ENCODE results near the gene IGSF9B. TPM values are rescaled to one million over a fixed set of nuclear protein-coding genes. Genes with fewer than 3 reads are reported as not detected.

IGSF9B gene
- total RNA-seq, 1 donor from 2014 or later, result 5.5 TPM

- no peak overlapping the region for H3K4me3 ChIP-seq
- DNase-seq (no peak), ATAC-seq (no peak)
- no peaks in the 10 kb centered on the region for H3K36me3 ChIP-seq
- no peak for TF ChIP-seq CTCF (IDR thresholded peaks at IDR 0.05)
- no peaks in the 10 kb centered on the region for H3K27me3 ChIP-seq (ENCODE audit: low read depth)
- no peak overlapping the region for H3K27ac ChIP-seq
- H3K4me1 ChIP-seq, result peaks cover 14% of the 10 kb centered on the region
- intact Hi-C loops (cut with DNase I), result no loop called here
- no peaks in the 10 kb centered on the region for H3K9me3 ChIP-seq
These were observed 27.2 kb downstream of the IGSF9B start for GRCh38 chr11:133929401-133930052.

GRCh38 chr11:133928628-133929059, 28.1 kb downstream of the IGSF9B start:
- Histone ChIP-seq H3K4me1 (peaks cover 14% of the 10 kb centered on the region), H3K9me3 (no peaks in the 10 kb centered on the region), H3K36me3 (no peaks in the 10 kb centered on the region), H3K4me3 (no peak overlapping the region), H3K27me3 (ENCODE audit: low read depth) (no peaks in the 10 kb centered on the region), H3K27ac (no peak overlapping the region)
- no peak for TF ChIP-seq CTCF (IDR thresholded peaks at IDR 0.05)
- DNase-seq, result no peak
- intact Hi-C loops (cut with DNase I), result no loop called here
- no peak for ATAC-seq

GRCh38 chr11:133927690-133928627, 28.8 kb downstream of the IGSF9B start:
- peaks cover 14% of the 10 kb centered on the region for H3K4me1 ChIP-seq
- intact Hi-C loops (cut with DNase I), result no loop called here
- peak; percentile 84 to 87 for ATAC-seq
- no peak for DNase-seq
- peak overlapping the region; percentile 30 for H3K4me3 ChIP-seq
- H3K27ac ChIP-seq, result no peak overlapping the region
- no peaks in the 10 kb centered on the region for H3K27me3 ChIP-seq (ENCODE audit: low read depth)
- H3K36me3 ChIP-seq, result no peaks in the 10 kb centered on the region
- H3K9me3 ChIP-seq, result no peaks in the 10 kb centered on the region
- peak; percentile 87 for TF ChIP-seq CTCF (IDR thresholded peaks at IDR 0.05)

GRCh38 chr11:133926466-133927246, 30.1 kb downstream of the IGSF9B start:
- DNase-seq (no peak), ATAC-seq (no peak)
- intact Hi-C loops (cut with DNase I), result no loop called here
- Histone ChIP-seq H3K27me3 (ENCODE audit: low read depth) (no peaks in the 10 kb centered on the region), H3K4me1 (peaks cover 14% of the 10 kb centered on the region), H3K36me3 (no peaks in the 10 kb centered on the region), H3K9me3 (no peaks in the 10 kb centered on the region), H3K27ac (no peak overlapping the region), H3K4me3 (no peak overlapping the region)
- no peak for TF ChIP-seq CTCF (IDR thresholded peaks at IDR 0.05)

GRCh38 chr11:133925756-133926155, 31.0 kb downstream of the IGSF9B start:
- intact Hi-C loops (cut with DNase I), result no loop called here
- no peaks in the 10 kb centered on the region for H3K36me3 ChIP-seq
- H3K4me1 ChIP-seq, result peaks cover 14% of the 10 kb centered on the region
- ATAC-seq, result no peak
- no peak overlapping the region for H3K27ac ChIP-seq
- H3K4me3 ChIP-seq, result no peak overlapping the region
- H3K27me3 ChIP-seq (ENCODE audit: low read depth), result no peaks in the 10 kb centered on the region
- no peaks in the 10 kb centered on the region for H3K9me3 ChIP-seq
- TF ChIP-seq CTCF (IDR thresholded peaks at IDR 0.05), result no peak
- DNase-seq, result no peak

Data from lower lobe of right lung (tissue), 2 donors.